ENCODE measurements around the gene EIF4B. TPM values are rescaled to one million over a fixed set of nuclear protein-coding genes. Genes with fewer than 3 reads are reported as not detected.

Gene EIF4B
- total RNA-seq, 2 donors from 2014 or later = 596 to 655 TPM

DNA sequence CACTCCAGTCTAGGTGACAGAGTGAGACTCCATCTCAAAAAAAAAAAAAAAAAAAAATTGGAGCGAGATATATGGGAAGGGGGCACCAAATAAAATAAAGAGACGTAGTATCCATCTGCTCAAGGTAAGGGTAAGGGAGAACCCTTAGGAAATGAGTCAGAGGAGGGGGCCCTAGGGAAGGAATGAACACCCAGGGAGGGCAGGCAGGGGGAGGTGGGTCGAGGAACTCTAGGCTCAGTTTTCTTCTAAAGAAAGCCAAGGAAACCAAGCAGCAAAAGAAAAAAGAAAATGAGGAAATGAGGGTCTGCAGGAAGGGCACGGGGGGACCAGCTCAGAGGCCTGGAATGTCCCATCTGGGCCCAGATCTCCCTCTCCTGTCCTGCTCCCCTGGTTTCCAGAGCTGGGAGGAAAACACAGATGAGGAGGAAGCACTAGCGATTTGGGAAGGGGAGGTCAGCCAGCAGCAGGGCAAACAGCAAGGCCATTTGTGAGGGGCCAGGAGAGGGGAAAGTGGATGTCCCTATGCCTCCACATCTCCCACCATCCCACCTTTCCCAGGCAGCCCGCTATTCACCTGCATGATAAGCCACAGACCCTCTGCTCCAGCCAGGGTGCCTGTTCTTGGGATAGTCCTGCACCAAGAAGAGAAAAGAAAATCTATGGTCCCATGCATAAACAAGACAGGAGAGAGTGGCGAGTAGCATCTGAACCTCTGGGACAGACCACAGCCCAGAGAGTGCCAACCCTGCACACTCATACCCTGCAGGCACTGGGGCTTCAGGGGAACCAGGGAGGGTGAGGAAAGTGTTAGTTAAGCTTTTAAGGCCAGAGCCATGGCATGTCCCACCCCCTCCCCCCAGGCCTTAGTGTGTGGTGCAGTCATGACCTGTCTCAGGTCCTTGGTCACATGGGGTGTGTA lies 61.1 kb downstream of the EIF4B start:
- H3K4me1 ChIP-seq (ENCODE audit: control insufficient read depth, insufficient read depth, low read length) = peaks cover 7% of the 10 kb centered on the region
- H3K9ac ChIP-seq (ENCODE audit: extremely low read depth, low read length, poor library complexity, severe bottlenecking) = no peak overlapping the region
- 73 to 92% methylated on average over 5 to 6 of the region's 7 CpGs for WGBS, 2 experiments (ENCODE audit: insufficient coverage in 1 of 2, insufficient read length in 1 of 2)
- H3K27me3 ChIP-seq (ENCODE audit: control insufficient read depth, insufficient read depth, low read length, poor library complexity, severe bottlenecking) = no peaks in the 10 kb centered on the region
- H3K4me1 Mint-ChIP-seq = peaks cover 28% of the 10 kb centered on the region
- H3K27ac Mint-ChIP-seq = no peak overlapping the region
- H3K27me3 Mint-ChIP-seq (ENCODE audit: insufficient read depth) = peaks cover 3% of the 10 kb centered on the region
- peak; percentile 42 for DNase-seq
- H3K36me3 Mint-ChIP-seq (ENCODE audit: low read depth) = peaks cover 27% of the 10 kb centered on the region
- no peak overlapping the region for H3K4me3 Mint-ChIP-seq
- H3K27ac ChIP-seq (ENCODE audit: low read depth, low read length) = no peak overlapping the region
- no peaks in the 10 kb centered on the region for H3K9me3 Mint-ChIP-seq
- no peaks in the 10 kb centered on the region for H3K9me3 ChIP-seq (ENCODE audit: control insufficient read depth, low read length)
- TF ChIP-seq, protein P1, sequence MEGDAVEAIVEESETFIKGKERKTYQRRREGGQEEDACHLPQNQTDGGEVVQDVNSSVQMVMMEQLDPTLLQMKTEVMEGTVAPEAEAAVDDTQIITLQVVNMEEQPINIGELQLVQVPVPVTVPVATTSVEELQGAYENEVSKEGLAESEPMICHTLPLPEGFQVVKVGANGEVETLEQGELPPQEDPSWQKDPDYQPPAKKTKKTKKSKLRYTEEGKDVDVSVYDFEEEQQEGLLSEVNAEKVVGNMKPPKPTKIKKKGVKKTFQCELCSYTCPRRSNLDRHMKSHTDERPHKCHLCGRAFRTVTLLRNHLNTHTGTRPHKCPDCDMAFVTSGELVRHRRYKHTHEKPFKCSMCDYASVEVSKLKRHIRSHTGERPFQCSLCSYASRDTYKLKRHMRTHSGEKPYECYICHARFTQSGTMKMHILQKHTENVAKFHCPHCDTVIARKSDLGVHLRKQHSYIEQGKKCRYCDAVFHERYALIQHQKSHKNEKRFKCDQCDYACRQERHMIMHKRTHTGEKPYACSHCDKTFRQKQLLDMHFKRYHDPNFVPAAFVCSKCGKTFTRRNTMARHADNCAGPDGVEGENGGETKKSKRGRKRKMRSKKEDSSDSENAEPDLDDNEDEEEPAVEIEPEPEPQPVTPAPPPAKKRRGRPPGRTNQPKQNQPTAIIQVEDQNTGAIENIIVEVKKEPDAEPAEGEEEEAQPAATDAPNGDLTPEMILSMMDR (conservative IDR thresholded peaks at IDR 0.05) = no peak
- H3K36me3 ChIP-seq (ENCODE audit: control insufficient read depth, insufficient read depth, low read length) = peaks cover 13% of the 10 kb centered on the region
- H3K4me3 ChIP-seq (ENCODE audit: low read length) = no peak overlapping the region

DNA sequence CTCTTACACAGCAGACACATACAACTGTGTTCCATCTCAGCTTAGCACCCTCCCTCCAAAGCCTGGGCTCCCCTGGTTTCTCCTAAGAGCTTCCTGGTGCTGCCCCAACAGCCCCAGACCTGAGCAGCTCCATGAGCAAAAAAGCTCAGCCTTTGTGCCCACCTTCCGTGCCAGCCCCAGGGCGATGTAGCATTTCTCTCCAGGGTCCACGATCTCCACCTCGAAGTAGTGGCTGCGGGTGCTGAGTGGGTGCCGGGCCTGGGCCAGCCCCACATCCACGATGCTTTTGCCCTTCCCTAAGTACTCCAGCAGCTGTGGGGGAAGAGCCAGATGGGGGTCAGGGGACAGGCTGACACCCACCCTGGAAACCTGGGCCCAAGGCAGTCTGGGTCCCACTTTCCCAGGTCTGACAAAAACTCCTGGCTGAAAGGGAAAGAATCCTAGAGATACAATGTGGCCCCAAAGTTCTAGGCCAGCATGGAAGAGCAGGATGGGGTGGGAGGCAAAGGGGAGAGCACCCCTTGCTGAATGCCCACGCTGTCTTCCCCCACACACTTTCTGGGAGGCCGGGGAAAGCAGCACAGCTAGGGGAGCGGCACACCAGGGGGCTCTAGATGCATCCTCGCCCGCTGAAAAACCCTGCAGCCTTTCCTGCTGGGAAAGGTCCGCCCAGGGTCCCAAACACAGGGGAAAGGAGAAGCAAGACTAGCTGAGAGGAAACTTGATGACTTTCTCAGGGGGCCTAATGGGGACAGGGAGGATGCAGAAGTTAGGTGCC lies 61.9 kb downstream of the EIF4B start:
- no peak overlapping the region for H3K27ac ChIP-seq (ENCODE audit: low read depth, low read length)
- WGBS, 2 experiments (ENCODE audit: insufficient coverage in 1 of 2, insufficient read length in 1 of 2) = 95% methylated on average over 10 to 13 of the region's 13 CpGs
- no peaks in the 10 kb centered on the region for H3K9me3 ChIP-seq (ENCODE audit: control insufficient read depth, low read length)
- H3K4me1 ChIP-seq (ENCODE audit: control insufficient read depth, insufficient read depth, low read length) = peaks cover 10% of the 10 kb centered on the region
- H3K27me3 Mint-ChIP-seq (ENCODE audit: insufficient read depth) = peaks cover 3% of the 10 kb centered on the region
- TF ChIP-seq, protein P1 (conservative IDR thresholded peaks at IDR 0.05) = no peak
- peaks cover 32% of the 10 kb centered on the region for H3K36me3 Mint-ChIP-seq (ENCODE audit: low read depth)
- no peak overlapping the region for H3K4me3 ChIP-seq (ENCODE audit: low read length)
- H3K27ac Mint-ChIP-seq = peak overlapping the region; percentile 59
- peaks cover 36% of the 10 kb centered on the region for H3K4me1 Mint-ChIP-seq
- DNase-seq = peak; percentile 46
- no peaks in the 10 kb centered on the region for H3K27me3 ChIP-seq (ENCODE audit: control insufficient read depth, insufficient read depth, low read length, poor library complexity, severe bottlenecking)
- H3K9ac ChIP-seq (ENCODE audit: extremely low read depth, low read length, poor library complexity, severe bottlenecking) = no peak overlapping the region
- H3K9me3 Mint-ChIP-seq = no peaks in the 10 kb centered on the region
- peaks cover 18% of the 10 kb centered on the region for H3K36me3 ChIP-seq (ENCODE audit: control insufficient read depth, insufficient read depth, low read length)
- no peak overlapping the region for H3K4me3 Mint-ChIP-seq

DNA sequence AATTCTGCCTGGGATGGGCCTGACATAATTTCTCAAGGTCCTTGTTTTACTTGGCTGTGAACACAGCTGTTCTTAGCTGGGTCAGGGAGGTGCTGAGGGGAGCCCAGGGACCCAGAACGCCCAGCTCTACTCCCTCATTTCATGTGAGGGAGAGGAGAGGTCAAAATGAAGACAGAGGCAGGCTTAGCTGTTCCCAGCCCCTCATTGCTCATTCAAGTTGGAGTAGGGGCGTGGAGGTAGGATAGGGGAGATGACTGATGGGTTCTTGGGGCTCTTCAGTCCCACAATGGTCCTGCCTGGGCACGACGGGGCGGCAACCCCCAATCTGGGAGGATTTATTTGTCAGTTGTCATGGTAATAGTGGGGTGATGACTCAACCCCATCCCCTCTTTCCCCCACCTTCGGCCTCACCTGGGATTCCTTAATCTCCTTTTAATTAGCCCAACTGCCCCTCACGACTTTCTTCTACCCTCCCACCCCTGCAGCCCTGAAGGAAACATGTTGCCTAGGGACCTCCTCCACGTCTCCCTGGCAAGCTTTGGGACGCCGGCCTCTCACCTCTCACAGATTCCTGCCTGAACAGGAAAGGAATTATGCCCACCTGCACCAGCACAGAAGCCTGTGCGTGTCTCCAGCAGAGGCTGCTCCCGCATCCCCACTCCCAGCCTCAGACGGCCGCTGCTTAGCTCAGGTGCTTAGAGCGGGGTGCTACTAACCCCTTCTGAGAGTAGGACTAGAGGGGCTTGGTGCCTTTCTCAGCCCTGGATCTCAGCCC lies 62.7 kb downstream of the EIF4B start:
- no peak overlapping the region for H3K4me3 ChIP-seq (ENCODE audit: low read length)
- peak; percentile 58 for DNase-seq
- no peak overlapping the region for H3K9ac ChIP-seq (ENCODE audit: extremely low read depth, low read length, poor library complexity, severe bottlenecking)
- Mint-ChIP-seq H3K4me3 (no peak overlapping the region), H3K4me1 (peaks cover 38% of the 10 kb centered on the region), H3K27me3 (ENCODE audit: insufficient read depth) (peaks cover 3% of the 10 kb centered on the region), H3K9me3 (no peaks in the 10 kb centered on the region), H3K36me3 (ENCODE audit: low read depth) (peaks cover 32% of the 10 kb centered on the region), H3K27ac (peak overlapping the region; percentile 39)
- no peak overlapping the region for H3K27ac ChIP-seq (ENCODE audit: low read depth, low read length)
- H3K4me1 ChIP-seq (ENCODE audit: control insufficient read depth, insufficient read depth, low read length) = peaks cover 10% of the 10 kb centered on the region
- TF ChIP-seq, protein P1 (conservative IDR thresholded peaks at IDR 0.05) = no peak
- WGBS, 2 experiments (ENCODE audit: insufficient coverage in 1 of 2, insufficient read length in 1 of 2) = 84 to 86% methylated on average over 2 to 14 of the region's 15 CpGs
- H3K36me3 ChIP-seq (ENCODE audit: control insufficient read depth, insufficient read depth, low read length) = peaks cover 21% of the 10 kb centered on the region
- H3K9me3 ChIP-seq (ENCODE audit: control insufficient read depth, low read length) = no peaks in the 10 kb centered on the region
- no peaks in the 10 kb centered on the region for H3K27me3 ChIP-seq (ENCODE audit: control insufficient read depth, insufficient read depth, low read length, poor library complexity, severe bottlenecking)

Measured in endodermal cell (in vitro differentiated cells).